Suprapubic skin (tissue), 3 donors: ENCODE measurements around the gene UBR1.

Experiments used
- POLR2AphosphoS5 ChIP-seq, 3 donors: sonication (generic); formaldehyde crosslinking; IDR thresholded peaks; one replicate each; pipeline ENCODE4 v1.6.1; 2017; ENCODE audit warnings: antibody characterized with exemption in 3 of 3
- TF ChIP-seq, protein P1 (sequence below), 2 donors: fragments of 200-600 bp in 1 of 2; fragments of 450-650 bp in 1 of 2; sonication (generic) in 1 of 2; IDR thresholded peaks; one replicate each; pipeline ENCODE4 v1.5.1; 2016 to 2019; ENCODE audit warnings: antibody characterized with exemption in 2 of 2, mild to moderate bottlenecking in 1 of 2, moderate library complexity in 1 of 2

- TF ChIP-seq POLR2AphosphoS5 (IDR thresholded peaks at IDR 0.05), result no peak
- TF ChIP-seq, protein P1, sequence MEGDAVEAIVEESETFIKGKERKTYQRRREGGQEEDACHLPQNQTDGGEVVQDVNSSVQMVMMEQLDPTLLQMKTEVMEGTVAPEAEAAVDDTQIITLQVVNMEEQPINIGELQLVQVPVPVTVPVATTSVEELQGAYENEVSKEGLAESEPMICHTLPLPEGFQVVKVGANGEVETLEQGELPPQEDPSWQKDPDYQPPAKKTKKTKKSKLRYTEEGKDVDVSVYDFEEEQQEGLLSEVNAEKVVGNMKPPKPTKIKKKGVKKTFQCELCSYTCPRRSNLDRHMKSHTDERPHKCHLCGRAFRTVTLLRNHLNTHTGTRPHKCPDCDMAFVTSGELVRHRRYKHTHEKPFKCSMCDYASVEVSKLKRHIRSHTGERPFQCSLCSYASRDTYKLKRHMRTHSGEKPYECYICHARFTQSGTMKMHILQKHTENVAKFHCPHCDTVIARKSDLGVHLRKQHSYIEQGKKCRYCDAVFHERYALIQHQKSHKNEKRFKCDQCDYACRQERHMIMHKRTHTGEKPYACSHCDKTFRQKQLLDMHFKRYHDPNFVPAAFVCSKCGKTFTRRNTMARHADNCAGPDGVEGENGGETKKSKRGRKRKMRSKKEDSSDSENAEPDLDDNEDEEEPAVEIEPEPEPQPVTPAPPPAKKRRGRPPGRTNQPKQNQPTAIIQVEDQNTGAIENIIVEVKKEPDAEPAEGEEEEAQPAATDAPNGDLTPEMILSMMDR (IDR thresholded peaks at IDR 0.05), result no peak
These were observed 197.3 kb downstream of the UBR1 start for GRCh38 chr15:42908538-42908937.
